NCI-H2029 (cell line): ENCODE data around the gene GOSR1.
"Not testable (repeated sequence)": the region's sequence is repeated elsewhere in the genome, so short reads cannot be mapped to it uniquely, and the experiment has no call there.

Source experiments
- DNase-seq: peaks from one replicate; lab custom pipeline; 2025; lab: John Stamatoyannopoulos, UW

Gene GOSR1

DNA sequence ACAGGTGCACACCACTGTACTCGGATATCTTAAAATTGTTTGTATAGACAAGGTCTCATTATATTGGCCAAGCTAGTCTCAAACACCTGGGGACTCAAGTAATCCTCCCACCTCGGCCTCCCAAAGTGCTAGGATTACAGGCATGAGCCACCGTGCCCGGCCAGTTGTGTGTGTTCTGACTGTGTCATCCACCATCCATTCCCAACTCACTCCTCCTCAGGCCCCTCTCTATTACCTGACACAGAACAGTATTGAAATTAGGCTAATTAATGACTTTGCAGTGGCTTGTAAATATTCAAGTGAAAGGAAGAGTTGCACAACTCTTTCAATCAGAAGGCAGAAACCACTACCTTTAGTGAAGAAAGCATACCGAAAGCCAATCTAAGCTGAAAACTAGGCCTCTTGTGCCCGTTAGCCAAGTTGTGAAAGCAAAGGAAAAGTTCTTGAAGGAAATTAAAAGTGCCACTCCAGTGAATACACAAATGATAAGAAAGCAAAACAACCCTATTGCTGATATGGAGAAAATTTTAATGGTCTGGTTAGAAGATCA lies 28.7 kb downstream of the GOSR1 start:
- DNase-seq, result no peak

GRCh38 chr17:30506481-30506880 lies 29.3 kb downstream of the GOSR1 start:
- no peak for DNase-seq

DNA sequence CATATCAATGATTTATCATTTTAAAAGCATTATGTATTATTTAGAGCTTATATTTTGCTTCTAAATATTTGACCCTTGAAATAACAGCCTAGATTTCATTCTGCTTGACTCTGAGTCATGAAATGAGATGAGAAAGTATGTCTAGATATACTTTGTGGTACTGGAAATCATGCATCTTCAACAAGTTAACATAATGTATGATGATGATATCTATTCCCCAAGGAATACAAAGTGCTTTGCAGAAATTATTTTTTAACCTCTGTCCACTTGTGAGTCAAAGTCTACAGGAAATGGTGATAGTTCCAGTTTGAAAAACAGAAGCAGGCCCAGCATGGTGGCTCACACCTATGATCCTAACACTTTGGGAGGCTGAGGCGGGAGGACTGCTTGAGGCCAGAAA lies 36.1 kb downstream of the GOSR1 start:
- no peak for DNase-seq

- no peak for DNase-seq
Observed at GRCh38 chr17:30514895-30515596, 37.8 kb downstream of the GOSR1 start.

GRCh38 chr17:30517786-30518185 lies 40.6 kb downstream of the GOSR1 start:
- DNase-seq, result no peak

GRCh38 chr17:30519166-30519565 lies 42.0 kb downstream of the GOSR1 start:
- DNase-seq, result no peak

DNA sequence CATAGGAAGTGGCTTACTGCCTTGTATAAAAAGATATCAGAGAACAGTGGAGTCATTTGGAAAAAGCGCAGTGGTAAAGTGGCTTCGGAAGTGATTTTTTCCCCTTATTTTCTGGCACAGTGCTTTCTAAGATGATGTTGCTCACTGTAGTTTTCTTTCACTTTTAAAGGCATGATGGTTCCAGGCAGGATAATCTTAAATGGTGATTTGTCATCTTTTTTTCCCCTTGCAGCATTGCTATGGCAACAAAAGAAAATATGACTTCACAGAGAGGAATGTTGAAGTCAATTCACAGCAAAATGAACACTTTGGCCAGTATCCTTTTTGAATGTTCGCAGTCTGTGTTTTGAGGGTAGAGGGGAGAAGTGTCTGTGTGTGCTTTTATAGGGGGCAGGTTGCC lies 42.5 kb downstream of the GOSR1 start:
- DNase-seq, result no peak

DNA sequence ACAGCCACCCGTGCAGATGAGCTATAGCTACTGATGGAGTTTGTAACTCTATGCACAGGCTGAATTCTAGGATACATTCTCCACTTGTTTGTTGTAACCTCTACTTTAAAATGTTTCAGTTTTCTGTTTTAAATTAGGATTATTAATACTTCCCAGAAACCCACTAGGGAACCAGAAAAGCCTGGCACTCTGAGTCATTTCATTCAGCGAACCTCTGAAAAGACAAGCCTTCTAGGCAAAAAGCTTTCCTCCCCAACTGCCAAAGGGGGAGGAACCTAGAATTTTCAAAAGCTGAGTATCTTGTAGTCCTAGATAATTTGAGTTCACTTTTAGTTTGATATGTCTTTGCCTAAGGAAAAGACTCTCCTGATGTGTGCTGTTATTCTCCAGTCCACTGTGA lies 43.2 kb downstream of the GOSR1 start:
- no peak for DNase-seq

GRCh38 chr17:30520882-30521281 lies 43.7 kb downstream of the GOSR1 start:
- no peak for DNase-seq

GRCh38 chr17:30521766-30522165 lies 44.6 kb downstream of the GOSR1 start:
- no peak for DNase-seq

GRCh38 chr17:30523236-30523635 lies 46.0 kb downstream of the GOSR1 start:
- DNase-seq, result not testable (repeated sequence)

DNA sequence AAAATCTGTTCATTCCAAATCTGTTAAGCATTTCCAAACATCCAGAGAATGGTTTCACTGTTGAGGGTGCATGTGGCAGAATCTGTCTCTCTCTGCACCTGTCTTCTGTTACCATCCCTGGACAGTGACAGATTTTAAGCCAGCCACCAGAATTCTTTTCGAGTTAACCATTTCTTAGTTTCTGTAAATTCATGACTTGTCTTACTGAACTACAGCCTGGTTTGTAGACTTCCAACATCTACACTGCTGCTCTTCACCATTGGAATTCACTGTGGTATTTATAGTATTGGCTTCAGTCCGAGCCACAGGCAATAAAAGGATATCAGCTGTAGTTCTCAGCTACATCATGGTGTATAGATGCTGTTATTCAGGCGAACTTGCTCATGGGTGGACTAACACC lies 47.6 kb downstream of the GOSR1 start:
- no peak for DNase-seq

- no peak for DNase-seq
Observed at GRCh38 chr17:30526401-30526800, 49.2 kb downstream of the GOSR1 start.

DNA sequence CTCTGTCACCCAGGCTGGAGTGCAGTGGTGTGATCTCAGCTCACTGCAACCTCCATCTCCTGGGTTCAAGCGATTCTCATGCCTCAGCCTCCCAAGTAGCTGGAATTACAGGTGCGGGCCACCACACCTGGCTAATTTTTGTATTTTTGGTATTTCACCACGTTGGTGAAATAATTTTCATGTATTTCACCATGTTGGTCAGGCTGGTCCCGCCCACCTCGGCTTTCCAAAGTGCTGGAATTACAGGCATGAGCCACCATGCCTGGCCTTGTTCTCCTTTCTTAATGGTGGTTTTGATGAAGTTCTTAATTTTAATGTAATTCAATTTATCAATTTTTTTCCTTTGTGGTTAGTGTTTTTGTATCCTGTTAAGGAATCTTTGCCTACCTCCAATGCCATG lies 51.5 kb downstream of the GOSR1 start:
- DNase-seq, result not testable (repeated sequence)

DNA sequence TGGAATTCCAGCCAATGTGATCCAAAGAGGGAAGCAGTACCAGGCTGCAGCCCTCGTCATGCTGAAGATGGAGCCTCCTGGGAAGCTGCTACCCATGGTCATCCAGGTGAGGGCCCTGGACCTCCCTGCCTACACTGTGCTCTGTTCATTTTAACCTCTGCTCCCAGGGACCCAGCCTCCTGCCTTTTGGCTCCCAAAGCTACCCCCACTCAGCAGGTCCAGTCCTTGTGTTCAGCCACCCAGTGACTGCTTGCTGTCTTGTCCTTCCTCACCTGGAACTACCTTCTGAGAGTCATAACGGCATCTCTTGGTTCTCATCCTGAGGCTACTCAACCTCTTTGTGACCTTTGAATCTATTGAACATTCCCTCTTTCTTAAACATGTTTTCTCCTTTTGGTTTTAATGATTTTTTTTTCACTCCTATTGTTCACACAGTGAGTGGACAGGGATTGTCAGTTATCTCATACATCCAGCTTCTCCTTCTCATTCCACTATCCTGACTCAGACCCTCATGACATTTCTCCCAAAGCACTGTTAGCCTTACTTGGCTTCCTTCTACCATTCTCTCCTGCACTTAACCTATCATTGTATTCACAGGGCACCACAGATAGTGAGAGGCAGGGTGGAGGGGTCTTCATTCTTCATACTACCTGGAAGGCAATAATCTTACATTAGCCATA lies 53.3 kb downstream of the GOSR1 start:
- no peak for DNase-seq

DNA sequence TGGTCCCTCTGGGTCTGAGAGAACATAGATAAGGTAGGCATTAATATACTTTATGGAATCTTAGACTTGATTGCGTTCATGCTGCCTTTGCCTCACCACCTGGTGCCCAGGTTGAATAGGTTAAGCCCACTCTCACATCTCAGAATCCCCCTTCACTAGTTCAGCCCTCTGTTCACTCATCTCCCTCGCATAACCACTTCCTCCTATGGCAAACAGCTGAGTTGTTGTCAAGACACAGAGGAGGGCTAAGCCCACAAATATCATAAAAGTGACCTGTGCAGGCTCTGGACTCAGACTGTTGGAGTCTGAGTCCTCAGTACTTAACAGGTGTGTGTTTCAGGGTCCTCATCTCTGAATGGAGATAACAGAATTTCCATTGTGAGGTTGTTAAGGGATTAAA lies 55.7 kb downstream of the GOSR1 start:
- no peak for DNase-seq

DNA sequence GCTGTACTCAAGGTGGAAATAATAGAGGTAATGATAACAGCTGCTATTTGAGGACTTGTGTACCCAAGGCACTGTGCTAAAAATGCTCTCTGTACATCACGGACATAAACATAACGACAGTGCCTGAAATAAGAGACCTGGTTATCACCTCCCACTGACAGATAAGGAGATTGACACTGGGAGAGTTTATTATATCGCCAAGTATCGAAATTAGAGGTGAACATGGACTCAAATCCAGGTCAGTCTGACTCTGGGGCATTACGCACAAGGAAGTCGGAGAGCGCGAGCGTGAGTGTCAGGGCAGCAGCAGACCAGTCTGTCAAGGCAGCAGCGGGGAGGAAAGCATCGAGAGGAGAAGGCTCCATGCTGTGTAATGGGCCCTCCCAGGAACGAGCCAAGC lies 57.1 kb downstream of the GOSR1 start:
- DNase-seq, result no peak

GRCh38 chr17:30534938-30535921 lies 58.0 kb downstream of the GOSR1 start:
- no peak for DNase-seq

- DNase-seq, result not testable (repeated sequence)
Observed at GRCh38 chr17:30536846-30537245, 59.6 kb downstream of the GOSR1 start.

- not testable (repeated sequence) for DNase-seq
Observed at GRCh38 chr17:30537667-30538066, 60.5 kb downstream of the GOSR1 start.

DNA sequence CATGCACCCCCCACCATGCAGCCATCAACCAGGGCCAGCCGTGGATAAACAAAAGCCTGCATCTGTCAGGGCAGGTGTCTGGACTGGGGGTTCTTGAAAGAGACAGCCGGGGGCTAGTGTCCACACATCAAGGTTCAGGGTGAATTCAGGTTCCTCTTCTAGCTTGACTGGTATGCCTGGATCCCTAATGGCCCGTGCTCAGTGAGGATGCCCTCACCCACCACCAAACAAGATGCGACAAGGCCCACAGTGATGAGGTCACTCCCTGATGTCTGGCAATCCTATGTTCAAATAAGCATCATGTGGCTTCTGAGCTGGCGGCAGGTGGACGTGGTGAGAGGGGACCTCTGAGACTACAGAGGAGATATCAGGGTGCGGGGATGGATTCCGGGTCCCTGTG lies 64.6 kb downstream of the GOSR1 start:
- no peak for DNase-seq

- DNase-seq, result no peak
Observed at GRCh38 chr17:30543456-30543855, 66.2 kb downstream of the GOSR1 start.
